Mesendoderm (in vitro differentiated cells): Measurements from ENCODE around the gene CTNNA2.
"Not testable (repeated sequence)": the region's sequence is repeated elsewhere in the genome, so short reads cannot be mapped to it uniquely, and the experiment has no call there.

Experiments
- DNase-seq: peaks from one replicate; pipeline ENCODE4 v3.0.0; 2013
- H2AK5ac ChIP-seq: 2 replicates; pipeline ENCODE4 v1.6.1; 2013; ENCODE audit warnings: low read length, inconsistent platforms
- H2BK120ac ChIP-seq: 2 replicates; pipeline ENCODE4 v1.6.1; 2013; ENCODE audit warnings: low read depth, mild to moderate bottlenecking, low read length, moderate library complexity, mixed read lengths
- H2BK15ac ChIP-seq: replicated peaks from 2 replicates; pipeline ENCODE4 v1.6.1; 2013; ENCODE audit warnings: low read depth, mild to moderate bottlenecking, moderate library complexity
- H2BK5ac ChIP-seq: 2 replicates; pipeline ENCODE4 v1.6.1; 2013; ENCODE audit warnings: low read length, inconsistent platforms
- H3K18ac ChIP-seq: 2 replicates; pipeline ENCODE4 v1.6.1; 2013; ENCODE audit warnings: mild to moderate bottlenecking, low read length, mixed read lengths
- H3K23ac ChIP-seq: one replicate; pipeline ENCODE4 v1.6.1; 2013; ENCODE audit warnings: low read length
- H3K27ac ChIP-seq: 2 replicates; pipeline ENCODE4 v1.5.1; 2013; ENCODE audit warnings: low read depth, mild to moderate bottlenecking, inconsistent platforms, low read length, moderate library complexity
- H3K27me3 ChIP-seq: 2 replicates; pipeline ENCODE4 v1.6.1; 2013; ENCODE audit warnings: low read length, control low read depth, mild to moderate bottlenecking, inconsistent platforms; ENCODE audit not compliant: insufficient read depth, poor library complexity
- H3K36me3 ChIP-seq: 2 replicates; pipeline ENCODE4 v1.6.1; 2013; ENCODE audit warnings: low read length, inconsistent platforms; ENCODE audit not compliant: control insufficient read depth, insufficient read depth
- H3K4ac ChIP-seq: one replicate; pipeline ENCODE4 v1.6.1; 2013; ENCODE audit warnings: low read depth, mild to moderate bottlenecking, low read length, moderate library complexity
- H3K4me1 ChIP-seq: 2 replicates; pipeline ENCODE4 v1.6.1; 2013; ENCODE audit warnings: low read depth, low read length, inconsistent platforms; ENCODE audit not compliant: control insufficient read depth
- H3K4me2 ChIP-seq: 2 replicates; pipeline ENCODE4 v1.6.1; 2013; ENCODE audit warnings: low read length
- H3K4me3 ChIP-seq: 2 replicates; pipeline ENCODE4 v1.5.1; 2013; ENCODE audit warnings: mild to moderate bottlenecking, low read length
- H3K56ac ChIP-seq: one replicate; pipeline ENCODE4 v1.6.1; 2013; ENCODE audit warnings: low read length
- H3K79me1 ChIP-seq: 2 replicates; pipeline ENCODE4 v1.6.1; 2013; ENCODE audit warnings: low read length, inconsistent platforms
- H3K79me2 ChIP-seq: 2 replicates; pipeline ENCODE4 v1.6.1; 2013; ENCODE audit warnings: mild to moderate bottlenecking, low read length; ENCODE audit not compliant: control insufficient read depth, insufficient read depth
- H3K9ac ChIP-seq: 2 replicates; pipeline ENCODE4 v1.6.1; 2013; ENCODE audit warnings: low read length, inconsistent platforms
- H4K5ac ChIP-seq: one replicate; pipeline ENCODE4 v1.6.1; 2013; ENCODE audit warnings: low read length
- H4K8ac ChIP-seq: one replicate; pipeline ENCODE4 v1.6.1; 2013; ENCODE audit warnings: low read depth, mild to moderate bottlenecking, control low read depth, low read length, moderate library complexity
- WGBS: extraction: QIAGEN DNeasy Blood & Tissue Kit; methylation state at CpG from one replicate; pipeline ENCODE4 v1.1.7; 2013; ENCODE audit warnings: low lambda C conversion rate, missing lambda C conversion rate; ENCODE audit not compliant: insufficient coverage; ENCODE audit errors: extremely low coverage; 5-methylcytosine and 5-hydroxymethylcytosine counted together

Gene CTNNA2

DNA sequence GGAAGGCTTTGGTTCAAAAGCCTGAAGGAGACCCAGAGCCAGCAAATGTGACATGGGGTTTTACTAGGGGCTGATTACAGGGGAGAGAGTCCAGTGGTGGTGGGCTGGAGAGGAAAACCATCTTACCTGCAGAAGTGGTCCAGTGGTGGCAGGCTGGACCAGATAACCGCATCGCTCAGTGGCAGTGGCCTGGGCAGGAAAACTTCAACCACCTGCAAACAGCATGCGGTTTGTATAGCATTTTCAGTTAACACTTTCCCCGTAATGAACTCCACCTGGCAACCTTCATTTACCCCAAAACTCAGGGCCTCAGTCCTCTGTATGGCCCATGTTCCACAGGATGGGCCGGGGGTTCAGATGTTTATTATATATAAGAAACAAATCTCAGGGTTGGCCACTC lies 677.3 kb downstream of the CTNNA2 start:
- H4K8ac ChIP-seq = no peak overlapping the region
- H3K79me2 ChIP-seq = no peaks in the 10 kb centered on the region
- no peak overlapping the region for H3K4me2 ChIP-seq
- no peaks in the 10 kb centered on the region for H3K36me3 ChIP-seq
- no peak overlapping the region for H4K5ac ChIP-seq
- no peaks in the 10 kb centered on the region for H3K27me3 ChIP-seq
- H3K56ac ChIP-seq = no peak overlapping the region
- H3K79me1 ChIP-seq = no peaks in the 10 kb centered on the region
- no peak for DNase-seq
- H2BK5ac ChIP-seq = no peak overlapping the region
- no peak overlapping the region for H3K4me3 ChIP-seq
- H3K9ac ChIP-seq = no peak overlapping the region
- peaks cover 4% of the 10 kb centered on the region for H3K4me1 ChIP-seq
- H3K4ac ChIP-seq = no peak overlapping the region
- H2BK120ac ChIP-seq = no peak overlapping the region
- WGBS = no CpG with 5 or more reads among the region's 5 CpGs
- H3K23ac ChIP-seq = no peak overlapping the region
- no peak overlapping the region for H2AK5ac ChIP-seq
- H3K18ac ChIP-seq = no peak overlapping the region
- H2BK15ac ChIP-seq = no peak overlapping the region
- H3K27ac ChIP-seq = no peak overlapping the region

- Histone ChIP-seq H3K4ac (no peak overlapping the region), H4K5ac (no peak overlapping the region), H3K79me2 (no peaks in the 10 kb centered on the region), H3K56ac (no peak overlapping the region), H3K9ac (no peak overlapping the region), H2BK15ac (no peak overlapping the region), H3K27me3 (no peaks in the 10 kb centered on the region), H2BK5ac (no peak overlapping the region), H3K27ac (no peak overlapping the region), H4K8ac (no peak overlapping the region), H2AK5ac (no peak overlapping the region), H3K18ac (no peak overlapping the region), H3K4me3 (no peak overlapping the region), H3K79me1 (no peaks in the 10 kb centered on the region), H3K23ac (no peak overlapping the region), H3K4me2 (no peak overlapping the region), H3K4me1 (peaks cover 4% of the 10 kb centered on the region), H3K36me3 (no peaks in the 10 kb centered on the region), H2BK120ac (no peak overlapping the region)
- peak; percentile 68 for DNase-seq
These were observed 680.7 kb downstream of the CTNNA2 start for GRCh38 chr2:80193566-80193965.

DNA sequence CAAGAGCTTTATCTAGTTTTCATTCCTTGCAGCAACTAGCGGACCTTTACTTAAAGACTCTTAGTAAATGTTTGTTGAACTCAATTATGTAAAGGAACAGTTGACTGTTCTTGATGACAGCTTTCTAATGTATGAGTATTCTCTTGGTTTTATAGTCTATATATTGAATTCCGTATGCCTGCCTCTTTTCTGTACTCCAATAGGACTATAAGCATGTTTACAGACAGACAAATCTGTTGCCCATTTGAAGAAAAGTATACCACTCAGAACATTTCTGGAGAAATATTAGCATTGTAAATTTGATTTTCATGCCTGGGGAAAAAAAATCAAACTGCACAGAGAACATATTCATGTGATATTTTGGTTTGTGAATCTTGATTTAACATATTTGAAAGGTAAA lies 682.2 kb downstream of the CTNNA2 start:
- Histone ChIP-seq H3K36me3 (no peaks in the 10 kb centered on the region), H3K4me2 (no peak overlapping the region), H2BK120ac (no peak overlapping the region), H3K23ac (no peak overlapping the region), H3K18ac (no peak overlapping the region), H3K4ac (no peak overlapping the region), H3K9ac (no peak overlapping the region), H3K27ac (no peak overlapping the region), H3K4me3 (no peak overlapping the region), H3K27me3 (no peaks in the 10 kb centered on the region), H3K4me1 (peaks cover 4% of the 10 kb centered on the region), H4K5ac (no peak overlapping the region), H2AK5ac (no peak overlapping the region), H3K56ac (no peak overlapping the region), H3K79me1 (no peaks in the 10 kb centered on the region), H4K8ac (no peak overlapping the region), H3K79me2 (no peaks in the 10 kb centered on the region), H2BK5ac (no peak overlapping the region), H2BK15ac (no peak overlapping the region)
- no peak for DNase-seq
- no CpG with 5 or more reads among the region's 2 CpGs for WGBS

- Histone ChIP-seq H3K4ac (no peak overlapping the region), H3K18ac (no peak overlapping the region), H3K4me3 (no peak overlapping the region), H3K79me1 (no peaks in the 10 kb centered on the region), H3K79me2 (no peaks in the 10 kb centered on the region), H3K23ac (no peak overlapping the region), H3K27ac (no peak overlapping the region), H3K4me1 (peaks cover 4% of the 10 kb centered on the region), H2BK120ac (no peak overlapping the region), H2BK5ac (no peak overlapping the region), H2AK5ac (no peak overlapping the region), H2BK15ac (no peak overlapping the region), H3K4me2 (no peak overlapping the region), H3K27me3 (no peaks in the 10 kb centered on the region), H3K9ac (no peak overlapping the region), H4K5ac (no peak overlapping the region), H3K56ac (no peak overlapping the region), H3K36me3 (no peaks in the 10 kb centered on the region), H4K8ac (no peak overlapping the region)
- DNase-seq = no peak
- no CpG with 5 or more reads among the region's 2 CpGs for WGBS
These were observed 685.2 kb downstream of the CTNNA2 start for GRCh38 chr2:80198042-80198441.

DNA sequence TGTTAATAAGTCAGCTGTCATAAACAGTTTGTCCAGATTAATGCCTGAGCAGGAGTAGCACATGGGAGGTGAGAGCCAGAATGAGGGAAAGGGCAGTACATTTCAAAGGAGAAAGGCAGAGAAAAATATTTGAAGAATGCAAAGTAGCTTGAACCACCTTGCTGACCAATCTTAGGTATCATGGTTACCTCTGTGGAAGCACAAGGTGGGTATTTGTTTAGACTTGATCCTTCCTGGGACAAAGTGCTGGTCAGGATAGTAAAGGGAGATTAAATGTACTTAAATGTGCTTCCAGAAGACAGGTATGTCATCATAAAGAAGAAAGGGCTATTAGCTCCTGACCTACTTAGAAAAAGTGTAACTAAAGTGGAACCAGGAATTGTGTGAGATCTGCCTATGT lies 686.7 kb downstream of the CTNNA2 start:
- no peak overlapping the region for H3K4me3 ChIP-seq

GRCh38 chr2:80203929-80204328 lies 691.1 kb downstream of the CTNNA2 start:
- H2BK120ac ChIP-seq, H3K18ac ChIP-seq, H3K56ac ChIP-seq: not testable (repeated sequence)

More for the DNA sequence above, 686.7 kb downstream of the CTNNA2 start:
- Histone ChIP-seq H3K27ac (no peak overlapping the region), H3K36me3 (no peaks in the 10 kb centered on the region), H3K9ac (no peak overlapping the region), H3K18ac (peak overlapping the region; percentile 28), H3K79me1 (no peaks in the 10 kb centered on the region), H4K8ac (no peak overlapping the region), H2BK15ac (no peak overlapping the region), H3K4me1 (no peaks in the 10 kb centered on the region), H3K79me2 (no peaks in the 10 kb centered on the region), H3K4me2 (no peak overlapping the region), H3K4ac (no peak overlapping the region), H3K23ac (no peak overlapping the region), H2BK120ac (peak overlapping the region; percentile 45), H3K27me3 (no peaks in the 10 kb centered on the region), H2AK5ac (no peak overlapping the region), H3K56ac (no peak overlapping the region), H2BK5ac (no peak overlapping the region), H4K5ac (no peak overlapping the region)
- DNase-seq = peak; percentile 19

More at GRCh38 chr2:80203929-80204328, 691.1 kb downstream of the CTNNA2 start:
- not testable (repeated sequence) for H3K9ac ChIP-seq, H3K4ac ChIP-seq, H4K8ac ChIP-seq, H2AK5ac ChIP-seq, H2BK15ac ChIP-seq, H3K23ac ChIP-seq, H3K36me3 ChIP-seq, H3K4me3 ChIP-seq, H4K5ac ChIP-seq, H3K79me2 ChIP-seq, H3K27me3 ChIP-seq, H3K27ac ChIP-seq, H3K79me1 ChIP-seq, H3K4me2 ChIP-seq, DNase-seq, H3K4me1 ChIP-seq, H2BK5ac ChIP-seq
- no CpG with 5 or more reads among the region's 4 CpGs for WGBS
